ENCODE results near the gene GPI.
"Not testable (repeated sequence)": the region's sequence is repeated elsewhere in the genome, so short reads cannot be mapped to it uniquely, and the experiment has no call there.

GPI gene

GRCh38 chr19:34368338-34368737 lies 3.3 kb downstream of the GPI start:
- DNase-seq (ENCODE audit: low read depth) = no peak

GRCh38 chr19:34369166-34369565 lies 4.2 kb downstream of the GPI start:
- DNase-seq (ENCODE audit: low read depth) = not testable (repeated sequence)

GRCh38 chr19:34370117-34370516 lies 5.1 kb downstream of the GPI start:
- DNase-seq (ENCODE audit: low read depth) = no peak

- no peak for DNase-seq (ENCODE audit: low read depth)
Observed at GRCh38 chr19:34370983-34371382, 6.0 kb downstream of the GPI start.

- no peak for DNase-seq (ENCODE audit: low read depth)
Observed at GRCh38 chr19:34373601-34374288, 8.7 kb downstream of the GPI start.

GRCh38 chr19:34375598-34375997 lies 10.6 kb downstream of the GPI start:
- DNase-seq (ENCODE audit: low read depth) = no peak

GRCh38 chr19:34380639-34381241 lies 15.7 kb downstream of the GPI start:
- DNase-seq (ENCODE audit: low read depth) = no peak

GRCh38 chr19:34381399-34382251 lies 16.6 kb downstream of the GPI start:
- no peak for DNase-seq (ENCODE audit: low read depth)

GRCh38 chr19:34382471-34382870 lies 17.5 kb downstream of the GPI start:
- DNase-seq (ENCODE audit: low read depth) = no peak

- DNase-seq (ENCODE audit: low read depth) = no peak
Observed at GRCh38 chr19:34383599-34383998, 18.6 kb downstream of the GPI start.

- DNase-seq (ENCODE audit: low read depth) = no peak
Observed at GRCh38 chr19:34386645-34387445, 21.8 kb downstream of the GPI start.

- DNase-seq (ENCODE audit: low read depth) = no peak
Observed at GRCh38 chr19:34387446-34387810, 22.4 kb downstream of the GPI start.

- not testable (repeated sequence) for DNase-seq (ENCODE audit: low read depth)
Observed at GRCh38 chr19:34388745-34389144, 23.7 kb downstream of the GPI start.

GRCh38 chr19:34391813-34392212 lies 26.8 kb downstream of the GPI start:
- DNase-seq (ENCODE audit: low read depth) = no peak

- no peak for DNase-seq (ENCODE audit: low read depth)
Observed at GRCh38 chr19:34393031-34393430, 28.0 kb downstream of the GPI start.

- DNase-seq (ENCODE audit: low read depth) = no peak
Observed at GRCh38 chr19:34393629-34394028, 28.6 kb downstream of the GPI start.

- no peak for DNase-seq (ENCODE audit: low read depth)
Observed at GRCh38 chr19:34397853-34398252, 32.9 kb downstream of the GPI start.

- DNase-seq (ENCODE audit: low read depth) = no peak
Observed at GRCh38 chr19:34399886-34400285, 34.9 kb downstream of the GPI start.

GRCh38 chr19:34400844-34401243 lies 35.8 kb downstream of the GPI start:
- DNase-seq (ENCODE audit: low read depth) = not testable (repeated sequence)

GRCh38 chr19:34402074-34402600 lies 37.1 kb downstream of the GPI start:
- no peak for DNase-seq (ENCODE audit: low read depth)

GRCh38 chr19:34403784-34404108 lies 38.8 kb downstream of the GPI start:
- no peak for DNase-seq (ENCODE audit: low read depth)
